Heart right ventricle (tissue), 16 donors: ENCODE results near the gene MAGEC3. TPM values are rescaled to one million over a fixed set of nuclear protein-coding genes. Genes with fewer than 3 reads are reported as not detected.
"Not testable (repeated sequence)": the region's sequence is repeated elsewhere in the genome, so short reads cannot be mapped to it uniquely, and the experiment has no call there.

Experiments
- ATAC-seq, 8 donors: fragments of 200-7000 bp; cut with Tn5 transposase; one replicate each; pipeline ENCODE4 v1.9.1; 2020; ENCODE audit warnings: mild to moderate bottlenecking in 8 of 8, moderate library complexity in 8 of 8, moderate number of reproducible peaks in 1 of 8
- DNase-seq, 2 donors: peaks; one replicate each; pipeline ENCODE4 v3.0.0-alpha.2; 2020
- H3K27ac ChIP-seq, 10 donors: fragments of 200-600 bp; sonication (generic) in 2 of 10; one replicate each; pipeline versions ENCODE4 v1.5.0 to v1.8.0; 2020 to 2022; ENCODE audit warnings: mild to moderate bottlenecking in 3 of 10
- H3K27me3 ChIP-seq, 7 donors: fragments of 200-600 bp; one replicate each; pipeline ENCODE4 v1.8.0; 2021 to 2022; ENCODE audit warnings: mild to moderate bottlenecking in 2 of 7
- H3K36me3 ChIP-seq, 9 donors: fragments of 200-600 bp; sonication (generic) in 1 of 9; one replicate each; pipeline versions ENCODE4 v1.5.0 to v1.8.0; 2020 to 2022; ENCODE audit warnings: mild to moderate bottlenecking in 2 of 9
- H3K4me1 ChIP-seq, 9 donors: fragments of 200-600 bp; sonication (generic) in 1 of 9; one replicate each; pipeline versions ENCODE4 v1.5.0 to v1.8.0; 2020 to 2022; ENCODE audit warnings: mild to moderate bottlenecking in 4 of 9
- H3K4me3 ChIP-seq, 10 donors: fragments of 200-600 bp; sonication (generic) in 2 of 10; one replicate each; pipeline versions ENCODE4 v1.5.0 to v1.8.0; 2020 to 2022; ENCODE audit warnings: mild to moderate bottlenecking in 7 of 10, moderate library complexity in 2 of 10
- H3K9me3 ChIP-seq, 11 donors: fragments of 200-600 bp in 10 of 11; sonication (generic) in 2 of 11; one replicate each; pipeline versions ENCODE4 v1.5.0 to v1.8.0; 2013 to 2022; ENCODE audit warnings: mild to moderate bottlenecking in 2 of 11, control low read depth in 1 of 11, moderate library complexity in 1 of 11
- WGBS, 2 donors: extraction: QIAGEN DNeasy Blood & Tissue Kit; methylation state at CpG; one replicate each; pipeline ENCODE4 v1.1.7; 2013; ENCODE audit warnings: inconsistent platforms in 1 of 2; 5-methylcytosine and 5-hydroxymethylcytosine counted together
- intact Hi-C, 10 donors: fragments of 100-400 bp; cut with DNase I; formaldehyde crosslinking; loops; one replicate each; pipeline versions ENCODE4 v1.11.1 to v1.14.2; 2022
- polyA plus RNA-seq, 2 donors: library from polyadenylated mRNA; stranded (reverse); fragments of 200-250 nt; gene quantifications; one replicate each; pipeline ENCODE4 v1.2.3, GENCODE V29; 2013
- total RNA-seq, 10 donors: library from RNA; stranded (reverse); fragmentation: NEBNext Ultra II Directional in 3 of 10; extraction: Animal tissue kit (Norgen Biotek cat#: 25700) in 3 of 10; gene quantifications; one replicate each; pipeline versions ENCODE4 v1.2.1 to v1.2.4, GENCODE V29; 2021 to 2023
- TF ChIP-seq, protein P1 (sequence below), 9 donors: fragments of 200-600 bp; sonication (generic) in 2 of 9; IDR thresholded peaks; one replicate each; pipeline versions ENCODE4 v1.5.0 to v1.8.0; 2021 to 2022; ENCODE audit warnings: antibody characterized with exemption in 9 of 9, mild to moderate bottlenecking in 5 of 9, moderate library complexity in 1 of 9
- donor health status: Arrhythmogenic right ventricular cardiomyopathy.
- donor health status: ischemic (EF 13 %, LVEDD 7.1; RV severe dilation, severe dysfunction).
- donor health status: healthy with polysubstance abuse.
- donor health status: DM: no; HTN: yes; CAD: no.
- donor health status: DM: no; HTN: no; CAD: no.
- donor health status: ischemic (EF 25% LVEDD 6.9; RV normal size, moderate dysfunction).
- donor health status: ischemic (EF 25% LVEDD 5.7; RV mildly dilated, moderate dysfunction).
- donor health status: healthy.
- donor health status: DM: yes; HTN: yes; CAD: no.
- donor health status: Ischemic cardiomyopathy.
- donor health status: ischemic (EF 35%, LVEDD 5.7; RV mildly dilated, moderate dysfunction).
- donor health status: nonischemic (EF 11% LVEDD 7.7; RV severe dilation, severe dysfunction).
- donor health status: DM: yes; HTN: yes; CAD: no.
- donor health status: PGD.
- donor health status: ischemic (EF 29% LVEDD 5.4; RV normal size, mild dysfunction).
- donor health status: nonischemic (EF 23%, LVEDD 6.1; RV moderate dilation, normal function).

The MAGEC3 gene
- total and polyA plus RNA-seq, 12 donors, result 0.23 to 0.25 TPM; not detected in 10

DNA sequence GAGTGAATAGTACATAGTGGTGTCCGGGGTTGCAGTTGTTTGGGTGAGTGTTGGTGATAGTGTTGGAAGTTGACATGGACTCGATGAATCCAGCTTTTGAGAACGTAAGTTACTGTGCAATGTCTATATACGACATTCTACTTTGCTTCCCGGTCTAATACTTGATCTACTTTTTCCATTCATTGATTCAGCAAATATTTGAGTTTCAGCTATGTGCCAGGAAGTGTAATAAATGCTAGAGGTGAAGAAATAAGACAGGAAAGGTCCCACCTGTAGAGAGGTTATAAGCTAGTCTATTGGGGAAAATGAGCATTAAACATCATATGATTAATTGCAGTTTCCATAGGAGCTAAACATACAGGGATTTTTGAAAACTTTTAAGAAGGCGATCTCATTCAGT lies 22.2 kb upstream of the MAGEC3 start:
- intact Hi-C loops, result no loop called here
- no peaks in the 10 kb centered on the region for H3K4me1 ChIP-seq
- H3K27ac ChIP-seq, result no peak overlapping the region
- H3K27me3 ChIP-seq, result no peaks in the 10 kb centered on the region
- no peaks in the 10 kb centered on the region for H3K36me3 ChIP-seq
- ATAC-seq (no peak), DNase-seq (no peak)
- TF ChIP-seq, protein P1, sequence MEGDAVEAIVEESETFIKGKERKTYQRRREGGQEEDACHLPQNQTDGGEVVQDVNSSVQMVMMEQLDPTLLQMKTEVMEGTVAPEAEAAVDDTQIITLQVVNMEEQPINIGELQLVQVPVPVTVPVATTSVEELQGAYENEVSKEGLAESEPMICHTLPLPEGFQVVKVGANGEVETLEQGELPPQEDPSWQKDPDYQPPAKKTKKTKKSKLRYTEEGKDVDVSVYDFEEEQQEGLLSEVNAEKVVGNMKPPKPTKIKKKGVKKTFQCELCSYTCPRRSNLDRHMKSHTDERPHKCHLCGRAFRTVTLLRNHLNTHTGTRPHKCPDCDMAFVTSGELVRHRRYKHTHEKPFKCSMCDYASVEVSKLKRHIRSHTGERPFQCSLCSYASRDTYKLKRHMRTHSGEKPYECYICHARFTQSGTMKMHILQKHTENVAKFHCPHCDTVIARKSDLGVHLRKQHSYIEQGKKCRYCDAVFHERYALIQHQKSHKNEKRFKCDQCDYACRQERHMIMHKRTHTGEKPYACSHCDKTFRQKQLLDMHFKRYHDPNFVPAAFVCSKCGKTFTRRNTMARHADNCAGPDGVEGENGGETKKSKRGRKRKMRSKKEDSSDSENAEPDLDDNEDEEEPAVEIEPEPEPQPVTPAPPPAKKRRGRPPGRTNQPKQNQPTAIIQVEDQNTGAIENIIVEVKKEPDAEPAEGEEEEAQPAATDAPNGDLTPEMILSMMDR (IDR thresholded peaks at IDR 0.05), result no peak
- no peaks in the 10 kb centered on the region for H3K9me3 ChIP-seq
- 86% methylated on average over 6 of the region's 6 CpGs for WGBS, 2 donors
- no peak overlapping the region for H3K4me3 ChIP-seq

DNA sequence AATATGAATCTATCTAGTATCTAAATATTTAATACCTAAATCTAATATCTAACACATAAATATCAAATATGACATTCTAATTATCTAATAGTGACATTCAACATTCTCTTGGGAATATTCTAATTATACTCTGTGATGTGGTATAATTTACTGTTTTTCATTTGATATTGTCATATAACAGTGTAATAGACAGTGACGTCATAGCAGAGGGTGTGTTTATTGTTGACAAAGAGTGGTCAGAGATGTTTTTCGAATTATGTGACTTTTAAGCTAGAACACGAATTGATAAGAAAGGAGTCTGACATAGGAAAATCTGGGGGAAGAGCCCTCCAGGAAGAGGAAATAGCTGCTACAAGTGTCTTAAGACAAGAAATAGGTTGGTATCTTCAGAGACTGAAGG lies 5.9 kb upstream of the MAGEC3 start:
- H3K4me3 ChIP-seq, result no peak overlapping the region
- DNase-seq (no peak), ATAC-seq (no peak)
- WGBS, 2 donors, result 42 to 58% methylated on average over 3 of the region's 3 CpGs
- no peaks in the 10 kb centered on the region for H3K4me1 ChIP-seq
- H3K9me3 ChIP-seq, result peaks cover 0 to 1% (median 0%) of the 10 kb centered on the region in 11 donors
- no peaks in the 10 kb centered on the region for H3K36me3 ChIP-seq
- no peaks in the 10 kb centered on the region for H3K27me3 ChIP-seq
- intact Hi-C loops, result no loop called here
- TF ChIP-seq, protein P1 (IDR thresholded peaks at IDR 0.05), result no peak
- no peak overlapping the region for H3K27ac ChIP-seq

DNA sequence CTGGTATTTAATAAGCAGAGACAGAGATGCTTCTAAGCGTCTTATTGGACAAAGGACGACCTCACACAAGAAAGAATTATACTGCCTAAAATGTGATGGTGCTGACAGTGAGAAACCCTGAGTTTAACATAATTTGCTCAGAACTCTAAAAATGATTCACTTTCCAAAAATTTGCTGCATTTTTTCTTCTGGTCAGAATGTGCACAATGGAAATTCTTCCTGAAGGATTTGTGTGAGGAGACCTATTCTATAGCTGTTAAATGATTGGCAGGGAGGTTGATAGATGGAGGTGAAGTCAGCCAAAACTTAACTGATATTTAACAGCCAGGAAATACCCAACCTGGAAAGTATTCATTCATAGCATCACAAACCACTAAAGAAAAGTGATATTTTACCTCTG lies 1.7 kb downstream of the MAGEC3 start:
- TF ChIP-seq, protein P1 (IDR thresholded peaks at IDR 0.05), result no peak
- Histone ChIP-seq H3K9me3 (peaks cover 0 to 15% (median 0%) of the 10 kb centered on the region in 11 donors), H3K27ac (no peak overlapping the region), H3K4me1 (no peaks in the 10 kb centered on the region), H3K27me3 (no peaks in the 10 kb centered on the region), H3K36me3 (no peaks in the 10 kb centered on the region), H3K4me3 (no peak overlapping the region)
- DNase-seq (no peak), ATAC-seq (no peak)
- WGBS, 2 donors, result 66 to 81% methylated on average over 2 of the region's 2 CpGs
- intact Hi-C loops, result no loop called here

DNA sequence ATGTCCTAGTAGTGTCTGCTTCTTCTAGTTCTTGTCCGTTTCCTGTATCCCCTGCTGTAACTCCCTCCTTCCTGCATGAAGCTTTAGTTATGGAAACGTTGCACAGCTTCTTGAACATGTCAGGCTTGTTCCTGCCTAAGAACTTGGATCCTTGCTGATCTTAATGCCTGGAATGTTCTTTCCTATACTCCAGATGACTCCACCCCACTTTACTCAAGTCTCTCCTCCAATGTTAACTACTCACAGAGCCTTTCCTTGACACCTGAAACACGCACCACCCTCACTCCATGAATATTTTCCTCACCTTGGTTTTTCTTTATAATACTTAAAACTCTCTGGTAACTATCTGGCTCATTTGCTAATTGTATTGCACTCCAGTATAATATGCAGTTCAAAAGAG lies 19.4 kb downstream of the MAGEC3 start:
- H3K27me3 ChIP-seq, result no peaks in the 10 kb centered on the region
- WGBS, 2 donors, result 35 to 49% methylated on average over 3 of the region's 3 CpGs
- no peaks in the 10 kb centered on the region for H3K36me3 ChIP-seq
- intact Hi-C loops, result no loop called here
- no peak for DNase-seq
- no peaks in the 10 kb centered on the region for H3K4me1 ChIP-seq
- TF ChIP-seq, protein P1 (IDR thresholded peaks at IDR 0.05), result no peak
- no peaks in the 10 kb centered on the region for H3K9me3 ChIP-seq
- H3K4me3 ChIP-seq, result no peak overlapping the region
- ATAC-seq, result no peak
- H3K27ac ChIP-seq, result no peak overlapping the region

DNA sequence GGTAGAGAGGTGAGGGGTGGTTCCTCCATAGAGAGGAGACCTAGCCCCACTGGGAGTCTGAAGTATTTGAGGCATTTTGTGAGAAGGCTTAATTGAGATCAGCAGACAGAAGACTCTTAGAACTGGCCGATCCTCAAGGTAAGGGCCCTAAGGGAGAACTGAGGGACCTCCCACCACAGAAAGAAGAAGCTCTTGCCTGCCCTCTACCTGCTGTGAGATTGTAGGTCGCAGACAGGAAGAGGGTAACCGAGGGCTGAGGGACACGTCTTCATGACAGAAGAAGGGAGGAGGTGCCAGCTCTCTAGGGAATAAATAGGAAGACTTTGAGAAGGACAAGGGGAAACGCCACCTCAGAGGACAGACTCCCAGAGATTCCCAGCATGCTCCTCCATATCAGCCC lies 41.5 kb downstream of the MAGEC3 start:
- 42 to 81% methylated on average over 5 of the region's 5 CpGs for WGBS, 2 donors
- ATAC-seq, result no peak
- Histone ChIP-seq H3K4me3 (no peak overlapping the region), H3K9me3 (no peaks in the 10 kb centered on the region), H3K36me3 (no peaks in the 10 kb centered on the region), H3K27me3 (no peaks in the 10 kb centered on the region), H3K27ac (no peak overlapping the region), H3K4me1 (no peaks in the 10 kb centered on the region)
- TF ChIP-seq, protein P1 (IDR thresholded peaks at IDR 0.05), result no peak
- DNase-seq, result no peak
- intact Hi-C loops, result no loop called here

DNA sequence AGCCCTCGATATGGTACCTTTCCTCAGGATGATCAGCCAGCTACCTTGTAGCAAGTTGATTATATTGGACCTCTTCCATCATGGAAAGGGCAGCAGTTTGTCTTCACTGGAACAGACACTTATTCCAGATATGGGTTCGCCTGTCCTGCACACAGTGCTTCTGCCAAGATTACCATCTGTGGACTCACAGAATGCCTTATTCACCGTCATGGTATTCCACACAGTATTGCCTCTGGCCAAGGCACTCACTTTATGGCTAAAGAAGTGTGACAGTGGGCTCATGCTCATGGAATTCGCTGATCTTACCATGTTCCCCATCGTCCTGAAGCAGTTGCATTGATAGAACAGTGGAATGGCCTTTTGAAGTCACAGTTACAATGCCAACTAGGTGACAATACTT lies 50.7 kb downstream of the MAGEC3 start:
- H3K4me1 ChIP-seq, H3K9me3 ChIP-seq, intact Hi-C loops, H3K4me3 ChIP-seq, H3K27me3 ChIP-seq, DNase-seq, ATAC-seq, H3K27ac ChIP-seq, H3K36me3 ChIP-seq: not testable (repeated sequence)
- WGBS, 2 donors, result 72 to 73% methylated on average over 5 of the region's 5 CpGs
